Stimulated activated CD4-positive, alpha-beta T cell treated with anti-CD3 and anti-CD28 coated beads, Interleukin-4, amount 100 ng/mL, for 24 hours (primary cell): ENCODE data around the gene UBP1.
A peak's percentile ranks its signal among the peaks of the same experiment; 100 is the strongest.
"Not testable (repeated sequence)": the region's sequence is repeated elsewhere in the genome, so short reads cannot be mapped to it uniquely, and the experiment has no call there.

Experiments used
- DNase-seq: peaks from one replicate; pipeline ENCODE4 v3.0.0-alpha.2; 2020

UBP1 gene

DNA sequence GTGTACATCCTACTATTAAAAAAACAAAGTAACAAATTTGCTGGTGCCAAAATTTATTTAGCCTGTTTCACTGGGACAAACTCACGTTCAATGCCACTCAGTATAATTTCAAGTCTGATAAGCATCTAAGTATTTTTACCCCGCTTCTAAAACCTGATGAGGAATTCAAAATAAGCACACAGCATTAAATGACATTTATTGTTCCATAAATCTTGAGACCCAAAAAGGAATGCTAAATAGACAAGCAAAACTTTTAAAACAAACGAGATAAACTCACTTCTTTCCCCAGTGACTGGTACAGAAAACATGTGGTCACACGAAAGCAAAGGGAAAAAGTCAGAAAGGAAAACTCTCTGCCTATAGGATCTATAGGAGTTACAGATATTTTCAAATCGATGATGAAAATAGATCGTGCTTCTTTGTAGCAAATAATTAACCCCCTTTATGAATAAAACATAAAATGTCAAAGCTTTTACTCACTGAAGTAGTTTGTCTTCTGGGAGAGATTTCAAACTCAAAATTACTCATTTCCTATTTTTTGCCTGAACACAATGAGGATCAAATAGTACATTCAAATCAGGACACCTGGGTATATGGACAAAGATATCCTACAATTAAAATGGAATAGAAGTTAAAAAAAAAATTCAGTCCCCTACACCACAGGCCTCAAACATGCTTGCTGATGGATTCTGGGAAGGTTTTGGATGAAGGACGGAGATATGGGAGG is 51.7 kb downstream of the UBP1 start:
- DNase-seq = no peak

DNA sequence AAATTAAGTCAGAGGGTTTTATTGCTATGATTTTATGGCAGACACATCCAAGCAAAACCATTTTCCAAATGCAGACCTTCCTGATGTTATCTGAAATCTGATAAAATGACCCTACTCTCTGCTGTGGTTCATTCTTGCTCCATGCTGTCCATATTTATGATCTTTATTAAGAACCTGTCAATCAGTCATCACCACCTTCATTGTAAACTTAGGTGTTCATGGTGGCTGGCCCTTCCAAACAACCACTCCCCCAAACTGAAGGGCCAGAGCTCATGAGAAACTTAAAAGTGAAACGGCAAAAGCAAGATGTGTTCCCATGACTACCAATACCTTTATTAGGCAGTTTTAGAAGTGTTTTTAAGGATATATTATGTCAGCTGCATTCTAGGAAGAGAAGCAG is 53.6 kb downstream of the UBP1 start:
- no peak for DNase-seq

DNA sequence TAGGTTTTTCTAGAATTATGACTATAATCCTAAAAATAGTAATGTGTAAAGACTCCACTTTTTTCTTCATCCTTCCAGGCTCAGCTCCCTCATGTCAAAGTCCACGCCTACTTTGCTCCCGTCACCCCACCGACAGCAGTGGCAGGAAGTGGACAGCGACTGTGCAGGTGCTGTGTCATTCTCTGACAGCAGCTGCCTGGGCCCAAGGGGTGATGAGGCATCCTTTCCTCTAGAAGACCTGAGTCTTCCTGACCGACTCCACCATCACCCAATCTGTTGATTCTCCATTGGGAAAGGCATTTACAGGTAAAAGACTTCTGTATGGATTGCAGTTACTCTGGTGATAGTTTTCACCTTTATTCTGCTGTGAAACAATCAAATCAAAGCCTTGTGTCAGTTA is 54.8 kb downstream of the UBP1 start:
- peak; percentile 38 for DNase-seq

DNA sequence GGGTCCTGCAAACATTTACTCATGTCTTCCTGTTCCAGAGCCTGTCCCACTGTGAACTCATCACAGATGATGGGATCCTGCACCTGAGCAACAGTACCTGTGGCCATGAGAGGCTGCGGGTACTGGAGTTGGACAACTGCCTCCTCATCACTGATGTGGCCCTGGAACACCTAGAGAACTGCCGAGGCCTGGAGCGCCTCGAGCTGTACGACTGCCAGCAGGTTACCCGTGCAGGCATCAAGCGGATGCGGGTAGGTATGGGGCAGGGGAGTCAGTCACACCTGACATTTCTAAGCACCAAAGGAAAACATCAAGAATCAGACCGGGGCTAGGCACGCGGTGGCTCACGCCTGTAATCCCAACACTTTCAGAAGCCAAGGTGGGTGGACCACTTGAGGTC is 56.3 kb downstream of the UBP1 start:
- DNase-seq = no peak

DNA sequence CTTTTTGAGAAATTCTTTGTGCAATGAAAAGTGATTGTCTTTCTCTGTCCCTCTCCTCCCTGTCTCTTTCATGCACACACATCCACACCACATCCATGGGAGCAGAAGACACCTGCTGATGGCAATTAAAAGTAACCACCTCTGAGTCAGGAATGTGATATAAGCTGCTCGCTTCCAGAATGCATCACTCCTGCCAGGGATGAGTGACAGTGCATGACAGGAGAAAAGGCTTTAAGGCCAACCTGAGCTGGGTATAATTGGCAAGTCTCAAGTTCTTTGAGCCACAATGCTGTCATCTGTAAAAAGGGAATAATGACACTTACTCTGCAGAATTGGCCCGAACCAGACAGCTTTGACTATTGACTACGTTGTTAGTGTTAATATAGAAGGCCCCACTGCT is 59.6 kb downstream of the UBP1 start:
- DNase-seq = no peak

DNA sequence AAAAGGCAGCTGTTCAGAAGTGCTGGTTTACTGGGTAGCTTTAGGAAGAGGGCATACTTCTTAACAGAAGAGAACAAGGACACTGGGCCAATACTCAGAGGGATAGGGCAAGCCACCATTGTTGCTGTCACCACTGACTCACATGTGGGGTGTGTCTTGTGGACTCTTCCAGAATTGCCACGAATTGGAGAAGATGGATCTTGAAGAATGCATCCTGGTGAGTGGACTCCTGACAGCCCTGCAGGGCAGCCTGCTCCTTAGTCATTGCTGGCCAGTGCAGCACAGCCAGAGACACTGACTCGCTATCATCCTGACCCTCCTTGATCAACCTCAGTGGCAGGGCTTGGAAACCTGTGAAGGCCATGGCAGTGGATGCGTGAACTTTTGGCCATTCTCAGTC is 62.3 kb downstream of the UBP1 start:
- no peak for DNase-seq

DNA sequence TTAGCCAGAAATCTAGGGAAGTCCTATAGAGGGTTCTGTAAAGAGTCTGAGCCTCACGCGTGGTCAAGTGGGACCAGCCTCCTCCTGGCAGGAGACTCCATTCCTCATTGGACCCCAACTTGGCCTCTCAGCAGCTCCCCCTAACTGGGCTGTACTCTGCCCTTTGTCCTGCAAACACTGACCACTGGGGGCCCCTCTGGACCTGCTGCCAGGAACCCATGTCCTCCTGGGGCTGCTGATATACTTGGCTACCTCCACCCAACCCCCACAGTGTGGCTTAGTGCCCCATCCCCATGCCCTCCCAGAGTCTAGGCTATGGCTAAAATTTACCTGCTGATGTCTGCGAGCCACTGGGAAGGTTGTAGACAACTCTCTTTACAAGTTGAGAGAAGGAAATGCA is 62.7 kb downstream of the UBP1 start:
- DNase-seq = no peak

DNA sequence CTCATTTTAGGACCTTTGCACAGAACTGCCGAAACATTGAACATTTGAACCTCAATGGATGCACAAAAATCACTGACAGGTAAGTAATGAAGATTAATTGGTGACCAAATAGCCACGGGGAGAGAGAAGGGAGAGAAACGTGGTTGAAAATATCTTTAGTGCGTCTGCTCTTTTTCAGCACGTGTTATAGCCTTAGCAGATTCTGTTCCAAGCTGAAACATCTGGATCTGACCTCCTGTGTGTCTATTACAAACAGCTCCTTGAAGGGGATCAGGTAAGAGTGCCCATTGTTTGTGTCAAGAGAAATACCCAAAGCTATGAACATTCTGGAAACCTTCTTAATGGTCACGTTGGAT is 67.1 kb downstream of the UBP1 start:
- DNase-seq = no peak

DNA sequence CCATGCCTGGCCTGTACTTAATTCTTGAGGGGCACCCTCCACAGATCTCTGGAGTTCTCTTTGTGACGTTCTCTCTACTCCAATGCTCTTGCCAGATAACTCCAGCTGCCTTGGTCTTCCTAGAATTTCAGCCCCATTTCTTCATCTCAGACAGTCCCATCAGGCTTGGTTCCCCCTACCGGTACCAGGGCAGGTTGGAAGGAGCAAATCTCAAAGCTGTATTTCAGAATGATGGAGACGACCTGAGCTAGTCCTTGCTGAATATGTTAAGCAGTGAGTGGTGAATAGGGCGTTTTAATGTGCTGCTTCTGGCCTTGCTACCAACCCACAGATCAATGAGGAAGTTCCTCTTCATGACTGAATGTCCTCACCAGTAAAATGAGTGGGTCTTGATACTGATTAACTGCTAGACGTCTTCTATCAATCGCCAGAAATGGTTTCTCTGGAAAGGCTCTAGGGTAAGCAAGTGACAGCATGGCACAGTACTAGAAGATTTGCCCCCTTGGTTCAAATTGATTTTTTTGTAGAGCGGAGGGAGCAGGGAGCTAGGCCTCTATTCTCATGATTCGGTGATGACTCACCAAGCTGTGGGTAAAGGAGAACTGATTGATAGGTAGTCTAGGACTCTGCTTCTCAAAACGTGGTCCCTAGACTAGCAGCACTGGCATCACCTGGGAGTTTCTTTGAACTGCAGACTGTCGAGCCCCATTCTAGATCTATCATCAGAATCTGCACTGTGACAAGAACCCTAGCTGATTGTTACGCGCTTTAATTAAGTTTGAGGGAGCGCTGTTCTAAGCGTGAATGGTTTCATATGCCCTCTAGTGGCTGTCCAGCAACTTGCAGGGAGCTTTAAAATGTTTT is 67.8 kb downstream of the UBP1 start:
- peak; percentile 45 for DNase-seq

DNA sequence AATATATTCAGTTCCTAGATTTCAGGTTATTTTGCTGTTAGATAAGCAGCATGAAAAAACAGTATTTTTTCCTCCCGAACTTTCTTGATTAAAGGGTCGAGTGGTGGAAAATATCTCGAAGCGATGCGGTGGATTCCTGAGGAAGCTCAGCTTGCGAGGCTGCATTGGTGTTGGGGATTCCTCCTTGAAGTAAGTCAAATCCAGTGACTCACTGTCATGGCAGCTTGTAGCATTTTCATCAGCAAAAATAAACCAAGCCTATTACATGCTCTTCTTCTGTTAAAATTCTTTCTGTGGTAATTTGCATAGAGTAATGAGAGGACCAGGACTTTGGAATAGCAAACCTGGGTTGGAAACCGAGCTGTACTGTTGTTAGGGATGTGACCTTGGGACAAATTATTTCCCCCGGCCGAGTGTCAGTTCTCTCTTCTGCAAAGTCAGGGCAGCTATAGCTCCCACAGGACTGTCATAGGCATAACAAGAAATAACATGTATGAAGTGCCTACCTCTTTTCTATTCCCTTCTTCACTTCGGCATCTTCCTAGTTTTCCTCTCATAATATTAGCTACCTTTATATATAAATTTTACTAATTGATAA is 75.6 kb downstream of the UBP1 start:
- no peak for DNase-seq

DNA sequence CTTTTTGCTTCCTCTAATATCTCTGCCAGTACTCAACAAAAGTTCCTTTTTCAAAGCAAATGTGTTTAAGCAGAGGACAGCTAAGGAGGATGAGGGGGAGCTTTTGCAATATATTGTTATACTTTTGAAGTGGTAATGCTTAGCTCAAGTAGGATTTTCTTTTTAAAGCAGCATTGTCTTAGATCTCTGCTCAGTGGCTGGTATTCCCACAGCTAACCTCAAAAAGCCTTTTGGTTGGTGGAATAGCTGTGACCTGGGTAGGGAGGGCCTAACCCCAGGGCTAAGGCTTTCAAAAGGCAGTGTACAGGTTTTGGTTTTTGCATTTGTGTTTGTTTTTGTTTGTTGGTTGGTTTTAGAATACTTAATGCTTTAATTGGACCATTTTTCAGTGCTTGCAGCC is 76.1 kb downstream of the UBP1 start:
- DNase-seq = no peak

DNA sequence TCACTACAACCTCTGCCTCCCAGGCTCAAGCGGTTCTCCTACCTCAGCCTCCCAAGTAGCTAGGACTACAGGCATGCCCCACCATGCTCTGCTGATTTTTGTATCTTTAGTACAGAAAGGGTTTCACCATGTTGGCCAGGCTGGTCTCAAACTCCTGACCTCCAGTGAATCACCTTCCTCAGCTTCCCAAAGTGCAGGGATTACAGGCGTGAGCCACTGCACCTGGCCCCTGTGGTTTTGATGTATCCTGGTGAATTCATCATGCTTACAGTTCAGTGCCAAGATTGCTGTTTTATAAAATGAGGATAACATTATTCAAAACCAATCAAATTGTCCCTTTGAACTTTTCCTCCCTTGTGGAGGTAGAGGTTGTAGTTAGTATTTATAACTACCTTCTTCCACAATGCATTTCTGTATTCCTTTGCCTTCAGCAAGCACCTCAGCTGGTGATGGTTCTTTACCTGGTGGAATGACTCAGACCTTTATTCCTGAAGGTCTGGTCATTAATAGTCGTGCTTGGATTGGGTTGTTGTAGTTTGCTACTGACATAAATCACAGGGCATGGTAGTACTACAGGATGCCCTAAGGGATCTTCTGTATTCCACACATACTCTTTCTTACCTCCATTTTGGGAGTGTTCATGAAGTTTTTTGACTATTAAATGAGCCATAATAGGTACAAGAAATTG is 76.9 kb downstream of the UBP1 start:
- no peak for DNase-seq

DNA sequence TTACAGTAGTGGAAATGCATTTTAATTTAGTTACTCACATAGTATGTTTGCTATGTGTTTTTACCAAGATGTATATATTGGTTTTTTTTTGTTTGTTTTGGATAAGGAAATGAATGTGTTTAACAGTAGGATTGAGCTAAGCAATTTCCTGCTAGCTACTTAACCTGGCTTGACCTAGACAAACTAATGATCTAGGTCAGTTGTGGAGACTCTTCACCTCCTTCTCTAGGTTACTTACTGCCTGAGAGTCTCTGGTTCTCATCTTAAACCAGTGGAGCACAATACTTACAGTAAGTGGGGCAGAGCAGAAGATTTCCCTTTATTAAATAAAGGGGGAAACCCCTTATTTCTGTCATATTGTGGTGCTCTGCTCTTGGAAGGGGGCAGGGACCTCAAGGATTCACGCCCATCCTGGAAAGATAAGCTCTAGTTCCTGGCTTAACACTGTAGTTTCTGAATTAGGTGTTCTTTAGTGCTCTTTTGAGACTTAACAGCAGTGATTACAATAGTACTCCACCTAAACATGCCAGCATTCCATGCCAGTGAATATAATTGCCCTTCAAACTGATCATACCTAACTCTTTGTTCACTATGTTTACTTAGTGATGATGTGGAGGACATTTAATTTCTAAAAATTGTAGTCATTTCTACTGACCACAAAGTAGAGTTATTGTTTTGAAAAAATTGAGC is 79.9 kb downstream of the UBP1 start:
- no peak for DNase-seq

DNA sequence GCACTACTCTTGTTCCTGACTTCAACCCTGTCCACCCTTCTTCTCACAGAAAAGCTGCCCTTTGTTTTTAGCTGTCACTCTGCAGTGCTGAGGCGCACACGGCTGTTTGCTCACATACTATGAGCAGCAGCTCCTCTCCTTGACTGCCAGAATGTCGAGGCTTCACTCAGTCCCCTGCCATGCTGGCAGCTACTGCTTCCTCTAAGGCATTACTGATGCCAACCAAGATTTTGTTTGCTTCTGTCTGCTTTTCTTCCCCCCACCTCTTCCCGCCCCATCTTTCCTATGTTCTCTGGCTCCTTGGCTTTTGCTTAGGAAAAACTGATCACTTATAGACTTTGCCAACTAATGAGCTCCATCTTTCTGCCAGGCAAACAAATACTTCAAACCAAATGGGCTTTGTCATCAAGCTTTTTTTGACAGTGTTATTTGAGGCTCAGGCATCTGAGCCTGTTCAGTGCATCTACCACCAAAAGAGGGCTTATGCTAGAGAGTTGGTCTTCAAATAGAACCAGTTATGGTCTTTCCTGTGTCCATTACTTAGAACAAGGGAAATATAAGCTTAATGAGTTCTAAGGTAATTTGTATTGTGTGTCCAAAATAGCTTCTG is 81.9 kb downstream of the UBP1 start:
- no peak for DNase-seq

DNA sequence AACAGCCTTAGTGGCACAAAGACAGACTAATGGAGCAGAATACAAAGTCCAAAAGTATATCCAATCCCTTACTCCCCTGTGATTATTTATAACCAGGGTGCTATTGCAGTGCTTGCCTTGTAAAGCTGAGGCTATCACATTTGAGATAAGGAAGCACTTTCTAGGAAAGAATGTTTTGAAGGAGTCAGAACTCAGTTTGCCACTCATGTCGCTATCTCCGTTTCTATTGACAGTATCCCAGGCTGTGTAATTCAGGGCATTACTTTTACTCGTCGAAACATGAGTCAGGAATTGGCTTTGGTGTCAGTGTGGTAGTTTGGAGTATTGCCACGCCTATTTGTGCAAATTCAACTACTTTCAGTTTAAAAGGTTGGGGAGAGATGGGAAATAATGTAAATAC is 84.6 kb downstream of the UBP1 start:
- no peak for DNase-seq

DNA sequence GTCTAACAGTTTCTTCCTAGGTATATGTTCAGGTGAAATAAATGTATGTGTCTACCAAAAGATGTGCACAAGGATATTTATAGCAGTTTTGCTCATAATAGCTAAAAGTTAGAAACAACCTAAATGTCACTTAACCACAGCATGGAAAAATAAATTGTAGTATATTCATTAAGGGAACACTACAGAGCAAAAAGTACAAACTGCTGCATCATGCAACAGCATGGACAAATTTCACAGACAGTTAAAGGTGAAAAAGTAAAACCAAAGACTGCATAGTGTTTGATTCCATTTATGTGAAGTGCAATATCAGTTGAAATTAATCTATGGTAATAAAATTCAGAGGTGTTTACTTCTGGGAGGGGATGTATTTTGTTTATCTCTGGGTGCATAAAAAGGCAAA is 100.4 kb downstream of the UBP1 start:
- DNase-seq = no peak

DNA sequence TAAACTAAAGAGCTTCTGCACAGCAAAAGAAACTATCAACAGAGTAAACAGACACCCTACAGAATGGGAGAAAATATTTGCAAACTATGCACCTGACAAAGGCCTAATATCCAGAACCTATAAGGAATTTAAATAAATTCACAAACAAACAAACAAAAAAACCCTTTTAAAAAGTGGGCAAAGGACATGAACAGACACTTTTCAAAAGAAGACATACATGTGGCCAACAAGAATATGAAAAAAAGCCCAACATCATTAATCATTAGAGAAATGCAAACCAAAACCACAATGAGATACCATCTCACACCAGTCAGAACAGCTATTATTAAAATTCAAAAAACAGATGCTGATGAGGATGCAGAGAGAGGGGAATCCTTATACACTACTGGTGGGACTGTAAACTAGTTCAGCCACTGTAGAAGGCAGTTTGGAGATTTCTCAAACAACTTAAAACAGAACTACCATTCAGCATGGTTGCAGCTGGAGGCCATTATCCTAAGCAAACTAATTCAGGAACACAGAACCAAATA is 101.2 kb downstream of the UBP1 start:
- DNase-seq = not testable (repeated sequence)
